Measurements from ENCODE around the gene USP36. TPM values are rescaled to one million over a fixed set of nuclear protein-coding genes. Genes with fewer than 3 reads are reported as not detected.

USP36 gene
- total and polyA plus RNA-seq, 9 of the 15 experiments (the other 6 are each of a cell fraction or from before 2014, with no cell fraction given), result 6.4 to 72.8 (median 22.5) TPM

DNA sequence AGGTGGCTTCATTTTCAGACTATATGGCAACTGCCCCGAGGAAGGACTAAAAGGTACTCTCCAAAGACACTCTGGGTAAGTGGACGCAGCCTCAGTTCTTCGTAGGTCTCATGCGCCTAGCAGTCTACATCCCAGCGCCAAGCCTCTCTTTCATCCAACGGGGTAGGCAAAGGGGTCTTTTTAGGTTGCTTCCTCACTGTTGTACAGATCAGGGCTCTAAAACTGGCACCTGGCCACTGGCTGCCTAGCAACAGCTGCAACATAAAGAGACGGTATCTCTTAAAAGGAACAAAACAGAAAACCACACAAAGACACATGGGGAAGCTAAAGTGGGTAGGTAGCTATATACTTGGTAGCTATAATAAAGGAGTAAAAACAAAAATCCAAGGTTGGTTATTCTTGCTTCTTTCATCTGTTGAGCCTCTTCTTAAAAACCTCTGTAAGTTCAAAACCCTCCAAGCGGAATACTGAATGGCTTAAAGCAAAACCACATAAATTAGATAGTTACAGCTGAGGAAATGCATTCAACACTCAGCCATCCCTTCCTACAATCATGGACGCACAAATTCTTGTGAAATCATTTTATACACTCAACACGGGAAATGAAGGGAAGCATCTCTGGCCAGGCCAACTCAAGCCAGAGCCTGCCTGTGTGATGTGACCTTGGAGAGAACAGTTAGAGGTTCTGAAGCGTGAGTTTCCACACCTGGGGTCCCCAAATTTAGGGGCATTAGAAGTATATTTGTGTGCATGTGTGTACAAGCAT lies 81.2 kb downstream of the USP36 start (continued):
- peak; percentile 77 for TF ChIP-seq RFX1 (IDR thresholded peaks at IDR 0.05)
- TF ChIP-seq ZNF263 (CRISPR knock-in tag; IDR thresholded peaks at IDR 0.05; ENCODE audit: borderline replicate concordance), result 0 out of 2 replicates have a peak, but pooled peaks have one; percentile 22
- TF ChIP-seq, protein P1, sequence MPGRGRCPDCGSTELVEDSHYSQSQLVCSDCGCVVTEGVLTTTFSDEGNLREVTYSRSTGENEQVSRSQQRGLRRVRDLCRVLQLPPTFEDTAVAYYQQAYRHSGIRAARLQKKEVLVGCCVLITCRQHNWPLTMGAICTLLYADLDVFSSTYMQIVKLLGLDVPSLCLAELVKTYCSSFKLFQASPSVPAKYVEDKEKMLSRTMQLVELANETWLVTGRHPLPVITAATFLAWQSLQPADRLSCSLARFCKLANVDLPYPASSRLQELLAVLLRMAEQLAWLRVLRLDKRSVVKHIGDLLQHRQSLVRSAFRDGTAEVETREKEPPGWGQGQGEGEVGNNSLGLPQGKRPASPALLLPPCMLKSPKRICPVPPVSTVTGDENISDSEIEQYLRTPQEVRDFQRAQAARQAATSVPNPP (IDR thresholded peaks at IDR 0.05; ENCODE audit: borderline replicate concordance, insufficient read depth, insufficient read length), result no peak
- peak; percentile 9; the same call in 1 of the 2 replicates for TF ChIP-seq SOX6 (IDR thresholded peaks at IDR 0.05)
- TF ChIP-seq GTF2F1 (IDR thresholded peaks at IDR 0.05; ENCODE audit: low read depth, low read length), result no peak
- TF ChIP-seq, protein P2, sequence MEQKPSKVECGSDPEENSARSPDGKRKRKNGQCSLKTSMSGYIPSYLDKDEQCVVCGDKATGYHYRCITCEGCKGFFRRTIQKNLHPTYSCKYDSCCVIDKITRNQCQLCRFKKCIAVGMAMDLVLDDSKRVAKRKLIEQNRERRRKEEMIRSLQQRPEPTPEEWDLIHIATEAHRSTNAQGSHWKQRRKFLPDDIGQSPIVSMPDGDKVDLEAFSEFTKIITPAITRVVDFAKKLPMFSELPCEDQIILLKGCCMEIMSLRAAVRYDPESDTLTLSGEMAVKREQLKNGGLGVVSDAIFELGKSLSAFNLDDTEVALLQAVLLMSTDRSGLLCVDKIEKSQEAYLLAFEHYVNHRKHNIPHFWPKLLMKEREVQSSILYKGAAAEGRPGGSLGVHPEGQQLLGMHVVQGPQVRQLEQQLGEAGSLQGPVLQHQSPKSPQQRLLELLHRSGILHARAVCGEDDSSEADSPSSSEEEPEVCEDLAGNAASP (IDR thresholded peaks at IDR 0.05), result no peak
- TF ChIP-seq ZHX1 (conservative IDR thresholded peaks at IDR 0.05; ENCODE audit: low read length), result no peak
- TF ChIP-seq POLR3G (IDR thresholded peaks at IDR 0.05; ENCODE audit: extremely low read depth, insufficient read length, insufficient replicate concordance), result no peak
- TF ChIP-seq ESRRB (CRISPR knock-in tag; IDR thresholded peaks at IDR 0.05; ENCODE audit: borderline replicate concordance), result no peak

All from K562 (cell line).